ENCODE measurements around the gene GRM2. TPM values are rescaled to one million over a fixed set of nuclear protein-coding genes. Genes with fewer than 3 reads are reported as not detected.

The GRM2 gene
- total and polyA plus RNA-seq, 10 of the 15 experiments (the other 5 are each of a cell fraction or from before 2014, with no cell fraction given) = 0.01 to 0.14 (median 0.06) TPM; not detected in 5

DNA sequence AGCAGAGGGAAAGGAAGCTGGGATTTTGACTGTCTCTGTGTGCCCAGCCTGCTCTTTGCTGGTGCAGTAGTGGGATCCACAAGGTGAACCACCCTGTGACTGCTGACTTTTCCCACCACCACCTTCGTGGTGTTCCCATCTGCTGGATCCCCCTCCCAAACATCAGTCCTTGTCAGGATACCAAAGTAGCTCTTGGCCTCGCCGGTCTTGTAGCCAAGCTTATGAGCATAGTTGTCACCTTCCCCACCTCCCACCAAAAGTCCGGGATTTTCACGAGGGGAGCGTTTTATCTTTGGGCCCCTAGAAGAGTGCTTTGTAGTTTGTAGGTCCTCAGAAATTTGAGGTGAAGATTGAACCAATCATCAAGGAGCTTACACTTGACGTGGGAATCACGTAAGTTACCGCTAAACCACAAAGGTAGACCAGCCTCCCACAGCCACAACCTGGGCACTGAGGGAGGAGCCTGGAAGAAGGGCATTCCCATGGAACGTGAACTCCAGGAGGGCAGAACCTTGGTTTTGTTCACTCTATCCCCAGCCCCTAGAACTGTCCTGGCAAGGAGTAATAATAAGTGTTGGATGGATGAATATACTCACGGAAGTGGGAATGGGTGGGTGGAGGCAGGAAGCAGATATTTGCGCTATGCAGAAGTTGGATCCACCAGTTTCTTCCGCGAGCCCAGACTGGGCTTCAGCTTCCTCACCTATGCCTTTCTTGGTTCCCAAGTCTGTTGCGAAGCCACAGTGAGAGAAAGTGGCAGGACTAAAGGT, 36.6 kb upstream of the GRM2 start (continued):
- TF ChIP-seq, protein P1, sequence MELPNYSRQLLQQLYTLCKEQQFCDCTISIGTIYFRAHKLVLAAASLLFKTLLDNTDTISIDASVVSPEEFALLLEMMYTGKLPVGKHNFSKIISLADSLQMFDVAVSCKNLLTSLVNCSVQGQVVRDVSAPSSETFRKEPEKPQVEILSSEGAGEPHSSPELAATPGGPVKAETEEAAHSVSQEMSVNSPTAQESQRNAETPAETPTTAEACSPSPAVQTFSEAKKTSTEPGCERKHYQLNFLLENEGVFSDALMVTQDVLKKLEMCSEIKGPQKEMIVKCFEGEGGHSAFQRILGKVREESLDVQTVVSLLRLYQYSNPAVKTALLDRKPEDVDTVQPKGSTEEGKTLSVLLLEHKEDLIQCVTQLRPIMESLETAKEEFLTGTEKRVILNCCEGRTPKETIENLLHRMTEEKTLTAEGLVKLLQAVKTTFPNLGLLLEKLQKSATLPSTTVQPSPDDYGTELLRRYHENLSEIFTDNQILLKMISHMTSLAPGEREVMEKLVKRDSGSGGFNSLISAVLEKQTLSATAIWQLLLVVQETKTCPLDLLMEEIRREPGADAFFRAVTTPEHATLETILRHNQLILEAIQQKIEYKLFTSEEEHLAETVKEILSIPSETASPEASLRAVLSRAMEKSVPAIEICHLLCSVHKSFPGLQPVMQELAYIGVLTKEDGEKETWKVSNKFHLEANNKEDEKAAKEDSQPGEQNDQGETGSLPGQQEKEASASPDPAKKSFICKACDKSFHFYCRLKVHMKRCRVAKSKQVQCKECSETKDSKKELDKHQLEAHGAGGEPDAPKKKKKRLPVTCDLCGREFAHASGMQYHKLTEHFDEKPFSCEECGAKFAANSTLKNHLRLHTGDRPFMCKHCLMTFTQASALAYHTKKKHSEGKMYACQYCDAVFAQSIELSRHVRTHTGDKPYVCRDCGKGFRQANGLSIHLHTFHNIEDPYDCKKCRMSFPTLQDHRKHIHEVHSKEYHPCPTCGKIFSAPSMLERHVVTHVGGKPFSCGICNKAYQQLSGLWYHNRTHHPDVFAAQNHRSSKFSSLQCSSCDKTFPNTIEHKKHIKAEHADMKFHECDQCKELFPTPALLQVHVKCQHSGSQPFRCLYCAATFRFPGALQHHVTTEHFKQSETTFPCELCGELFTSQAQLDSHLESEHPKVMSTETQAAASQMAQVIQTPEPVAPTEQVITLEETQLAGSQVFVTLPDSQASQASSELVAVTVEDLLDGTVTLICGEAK (IDR thresholded peaks at IDR 0.05; ENCODE audit: borderline replicate concordance) = no peak
- TF ChIP-seq HCFC1 (IDR thresholded peaks at IDR 0.05; ENCODE audit: low read length) (no peak), SIN3A (IDR thresholded peaks at IDR 0.05; ENCODE audit: low read depth, low read length) (no peak), POLR2AphosphoS2 (IDR thresholded peaks at IDR 0.05; ENCODE audit: low read depth, low read length) (no peak), POU2F2 (IDR thresholded peaks at IDR 0.05; ENCODE audit: borderline replicate concordance, low read depth, low read length) (no peak), TCF12 (IDR thresholded peaks at IDR 0.05; ENCODE audit: low read depth, low read length) (no peak), ATF7 (IDR thresholded peaks at IDR 0.05; ENCODE audit: low read depth) (no peak), GABPA (IDR thresholded peaks at IDR 0.05; ENCODE audit: low read depth) (no peak), MTA2 (IDR thresholded peaks at IDR 0.05; ENCODE audit: low read depth) (no peak)
